ENCODE data around the gene C1QB.
A peak's percentile ranks its signal among the peaks of the same experiment; 100 is the strongest.
"Not testable (repeated sequence)": the region's sequence is repeated elsewhere in the genome, so short reads cannot be mapped to it uniquely, and the experiment has no call there.

C1QB gene

DNA sequence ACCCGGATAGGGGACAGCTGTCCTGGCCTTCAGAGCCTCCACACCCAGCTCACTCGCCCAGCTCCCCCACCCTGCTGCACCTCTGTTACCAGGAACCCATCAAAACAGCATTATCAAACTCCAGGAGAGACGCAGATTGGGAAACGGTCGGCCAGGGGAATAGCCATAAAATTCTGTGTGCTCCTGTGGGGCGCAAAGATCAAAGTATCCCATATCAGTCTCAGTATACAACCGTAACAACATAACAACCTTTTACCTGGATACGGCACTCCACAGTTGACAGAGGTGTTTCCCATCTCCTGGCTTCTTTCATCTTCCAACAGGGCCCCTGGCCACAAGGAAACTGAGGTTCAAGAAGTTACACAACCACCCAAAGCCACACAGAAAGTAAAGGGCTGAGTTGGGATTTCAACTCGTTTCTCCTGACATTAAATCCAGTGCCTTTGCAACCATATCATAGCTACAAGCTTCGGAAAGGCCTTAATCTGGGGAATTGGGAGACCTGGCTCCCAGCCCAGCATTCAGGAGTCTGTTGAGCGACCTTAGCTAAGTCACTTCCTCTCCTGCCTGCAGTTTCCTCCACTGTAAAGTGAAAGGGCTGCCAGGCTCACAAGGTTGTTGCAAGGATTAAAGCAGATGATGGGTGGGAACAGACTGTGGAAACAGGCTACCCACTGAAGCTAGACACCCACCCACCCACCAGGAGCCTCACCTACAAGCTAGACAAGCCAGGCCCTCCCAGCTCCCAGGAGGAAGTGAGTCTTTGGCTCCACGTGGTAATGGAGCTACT is 49.5 kb downstream of the C1QB start:
- DNase-seq = no peak

DNA sequence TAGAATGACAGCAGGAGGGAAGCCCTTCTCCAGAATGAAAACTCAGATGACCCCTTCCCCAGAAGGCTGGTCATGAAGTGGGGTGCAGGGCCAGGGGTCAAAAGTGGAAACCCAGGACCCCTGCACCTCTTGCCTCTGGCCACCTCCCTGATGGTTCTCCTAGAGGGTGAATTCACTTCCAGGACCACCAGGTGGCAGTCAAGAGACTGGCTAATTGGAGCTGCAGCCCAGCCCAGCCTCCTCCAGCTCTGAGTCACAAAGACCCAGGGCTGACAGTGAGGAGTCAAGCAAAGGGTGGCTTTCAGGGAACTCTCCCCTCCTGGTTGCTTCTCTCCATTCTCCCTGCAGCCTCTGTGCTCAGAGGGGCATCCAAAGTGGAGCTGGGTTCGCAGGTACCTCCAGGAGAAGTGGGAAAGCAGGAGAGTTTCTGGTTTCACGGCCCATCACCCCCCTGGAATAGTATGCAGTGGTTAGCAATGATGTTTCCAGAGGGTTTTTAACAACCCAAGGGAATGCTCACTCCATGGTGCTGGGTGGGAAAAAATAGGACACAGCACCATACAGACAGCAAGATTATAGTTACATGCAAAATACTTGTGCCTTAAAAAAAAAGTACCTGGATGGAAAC is 51.5 kb downstream of the C1QB start:
- DNase-seq = peak; percentile 68

DNA sequence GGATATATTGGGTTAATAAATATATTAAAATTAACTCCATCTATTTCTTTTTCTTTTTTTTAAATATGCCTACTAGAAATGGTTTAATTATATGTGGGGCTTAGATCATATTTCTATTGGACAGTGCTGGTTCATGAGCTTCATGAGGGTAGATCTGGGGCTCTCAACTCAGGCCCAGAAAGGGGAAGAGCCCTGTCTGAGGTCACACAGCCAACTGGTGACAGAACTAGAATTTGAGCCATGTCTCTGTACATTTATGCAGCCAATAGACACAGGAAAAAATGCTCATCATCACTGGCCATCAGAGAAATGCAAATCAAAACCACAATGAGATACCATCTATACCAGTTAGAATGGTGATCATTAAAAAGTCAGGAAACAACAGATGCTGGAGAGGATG is 52.5 kb downstream of the C1QB start:
- no peak for DNase-seq

DNA sequence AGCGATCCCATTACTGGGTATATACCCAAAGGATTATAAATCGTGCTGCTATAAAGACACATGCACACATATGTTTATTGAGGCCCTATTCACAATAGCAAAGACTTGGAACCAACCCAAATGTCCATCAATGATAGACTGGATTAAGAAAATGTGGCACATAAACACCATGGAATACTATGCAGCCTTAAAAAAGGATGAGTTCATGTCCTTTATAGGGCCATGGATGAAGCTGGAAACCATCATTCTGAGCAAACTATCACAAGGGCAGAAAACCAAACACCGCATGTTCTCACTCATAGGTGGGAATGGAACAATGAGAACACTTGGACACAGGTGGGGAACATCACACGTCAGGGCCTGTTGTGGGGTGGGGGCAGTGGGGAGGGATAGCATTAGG is 53.1 kb downstream of the C1QB start:
- DNase-seq = not testable (repeated sequence)

DNA sequence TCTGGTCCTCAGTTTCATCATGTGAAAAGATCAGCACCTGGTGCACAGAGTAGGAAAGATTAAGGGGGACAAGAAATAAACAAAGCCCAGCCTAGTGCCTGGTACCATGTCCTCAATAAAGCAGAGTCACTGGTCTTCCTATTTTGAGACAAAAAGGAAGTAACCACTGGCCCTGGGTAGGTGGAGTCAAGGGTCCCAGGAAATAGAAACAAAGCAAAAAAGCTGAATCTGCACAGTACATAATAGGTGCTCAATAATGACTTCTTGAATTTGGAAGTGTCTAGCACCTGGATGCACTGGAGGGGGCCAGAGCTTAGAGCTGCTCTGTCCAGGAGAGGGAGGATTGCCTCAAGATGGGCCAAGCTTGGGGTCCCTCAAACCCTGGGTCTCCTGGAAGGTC is 55.7 kb downstream of the C1QB start:
- no peak for DNase-seq

DNA sequence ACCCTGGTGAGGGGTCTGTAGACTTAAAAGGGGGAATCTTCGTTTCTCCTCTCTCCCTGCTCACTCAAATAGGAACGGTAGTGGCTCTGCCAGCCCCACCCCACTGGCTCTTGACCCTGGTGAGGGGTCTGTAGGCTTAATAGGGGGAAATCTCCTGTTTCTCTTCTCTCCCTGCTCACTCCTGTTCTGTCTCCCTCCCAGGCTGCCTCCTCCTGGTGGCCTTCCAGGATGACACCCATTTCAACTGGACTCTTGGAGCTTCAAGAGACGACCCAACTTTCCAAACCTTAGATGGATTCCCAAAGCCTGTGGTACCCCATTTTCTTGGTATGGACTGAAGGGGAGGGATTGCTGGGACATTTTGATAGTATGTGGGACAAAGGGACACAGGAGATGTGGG is 56.2 kb downstream of the C1QB start:
- no peak for DNase-seq

DNA sequence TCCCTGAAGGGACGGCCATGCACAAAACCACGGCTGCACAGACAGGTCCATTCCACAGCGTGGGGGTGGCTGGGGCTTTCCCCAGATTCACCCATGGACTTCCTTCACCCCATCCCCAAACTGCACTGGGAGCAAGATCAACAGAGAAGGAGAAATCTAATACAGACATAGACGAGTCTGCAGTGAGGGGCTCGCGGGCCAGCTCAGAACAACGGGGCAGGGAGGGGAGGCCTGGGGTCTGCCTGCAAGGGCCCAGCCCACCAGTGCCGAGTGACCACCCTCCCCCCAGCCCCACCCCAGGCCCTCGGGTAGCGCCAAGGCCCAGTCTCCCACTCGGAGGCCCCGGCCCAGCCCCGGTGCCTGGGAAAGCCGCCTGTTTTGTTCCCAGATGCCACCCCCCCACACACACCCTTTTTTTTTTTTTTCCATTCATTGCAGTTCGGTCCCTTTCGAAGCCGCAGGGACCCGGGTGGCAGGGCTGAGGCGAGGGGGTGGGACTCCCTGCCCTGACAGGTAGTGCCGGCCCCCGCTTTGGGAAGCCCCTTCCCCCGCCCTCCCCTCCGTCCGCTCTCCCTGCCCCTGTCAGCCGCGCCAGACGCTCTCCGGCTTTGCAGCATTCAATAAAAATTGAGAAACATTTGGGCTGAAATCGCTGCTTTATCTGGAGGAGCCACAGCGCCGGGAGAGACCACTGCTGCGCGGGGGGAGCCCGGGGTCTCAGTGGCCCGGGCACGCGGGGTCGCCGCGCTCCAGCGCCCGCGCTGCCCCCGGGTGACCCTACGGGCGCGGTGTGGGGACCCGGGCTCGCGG is 57.1 kb downstream of the C1QB start:
- no peak for DNase-seq

DNA sequence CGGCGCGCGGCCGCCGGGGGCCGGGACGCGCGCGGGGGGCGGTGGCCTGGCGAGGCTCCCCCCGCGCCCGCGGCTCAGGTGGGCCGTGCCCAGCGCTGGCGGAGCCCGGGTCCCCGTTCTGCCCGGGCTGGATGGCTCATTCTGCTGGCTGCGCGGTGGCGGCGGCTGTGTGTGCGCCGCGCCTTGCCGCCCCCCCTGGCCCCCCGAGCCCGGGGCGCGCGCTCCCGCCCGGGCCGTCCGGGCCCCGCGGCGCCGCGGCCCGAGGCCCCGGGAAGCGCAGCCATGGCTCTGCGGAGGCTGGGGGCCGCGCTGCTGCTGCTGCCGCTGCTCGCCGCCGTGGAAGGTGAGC is 57.6 kb downstream of the C1QB start, which contains the start of gene EPHB2:
Gene EPHB2, plus strand, starts transcription at position 139 of the 349 bp plus-strand sequence. Its CDS starts 144 bp downstream, at position 283.
- DNase-seq = no peak

DNA sequence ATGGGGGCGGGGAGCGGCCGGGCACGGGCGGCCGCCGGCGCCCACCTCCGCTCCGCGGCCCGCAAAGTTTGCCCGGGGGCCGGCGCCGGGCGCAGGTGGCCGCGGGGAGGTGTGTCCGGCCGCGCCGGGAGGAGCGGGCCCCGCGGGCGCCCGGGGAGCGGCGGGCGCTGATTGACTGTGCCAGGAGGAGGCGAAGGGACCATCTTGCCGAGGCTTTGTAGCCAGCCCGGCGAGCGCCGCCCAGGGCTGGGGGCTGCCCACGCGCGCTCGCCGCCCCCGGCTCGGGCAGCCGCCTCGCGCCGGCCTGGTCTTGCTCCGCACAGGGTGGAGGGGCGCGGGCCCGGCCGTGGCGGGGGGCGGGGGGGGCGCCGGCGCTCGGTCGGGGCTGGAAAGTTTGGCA is 58.0 kb downstream of the C1QB start:
- DNase-seq = no peak

All from activated CD4-positive, CD25-positive, alpha-beta regulatory T cell treated with anti-CD3 and anti-CD28 coated beads, Interleukin-2, amount 50 U/mL, for 72 hours (primary cell).